ENCODE results near the gene ATP11B.

Gene ATP11B

GRCh38 chr3:182906036-182906435 is 112.7 kb downstream of the ATP11B start:
- TF ChIP-seq CTCF (IDR thresholded peaks at IDR 0.05; ENCODE audit: control insufficient read depth, insufficient read depth, low read depth, low read length, missing control alignments): no peak
- no peak overlapping the region for H3K4me3 ChIP-seq (ENCODE audit: control insufficient read depth, low read depth, low read length)
- DNase-seq (ENCODE audit: low read depth): no peak

DNA sequence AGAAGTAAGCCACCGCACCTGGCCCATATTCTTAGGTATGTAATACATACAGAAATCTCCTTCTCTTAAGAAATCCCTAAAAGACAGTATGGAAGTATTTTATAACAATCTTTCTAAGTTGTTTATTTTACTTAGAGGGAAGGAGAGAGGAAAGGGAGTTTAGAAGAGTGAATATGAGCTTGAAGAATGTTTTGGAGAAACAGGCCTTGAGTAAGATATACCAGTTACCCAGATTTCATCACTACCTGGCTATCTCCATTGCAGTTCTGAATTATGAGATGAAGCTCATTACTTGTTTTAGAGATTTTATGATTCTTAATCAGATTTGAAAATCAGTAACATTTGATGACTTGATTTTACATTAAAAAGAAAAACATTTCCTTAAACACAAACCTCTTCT is 115.2 kb downstream of the ATP11B start:
- no peak for TF ChIP-seq CTCF (IDR thresholded peaks at IDR 0.05; ENCODE audit: control insufficient read depth, insufficient read depth, low read depth, low read length, missing control alignments)
- DNase-seq (ENCODE audit: low read depth): no peak
- H3K4me3 ChIP-seq (ENCODE audit: control insufficient read depth, low read depth, low read length): no peak overlapping the region

GRCh38 chr3:182909318-182910040 is 116.2 kb downstream of the ATP11B start:
- no peak overlapping the region for H3K4me3 ChIP-seq (ENCODE audit: control insufficient read depth, low read depth, low read length)
- peak; percentile 44 for TF ChIP-seq CTCF (IDR thresholded peaks at IDR 0.05; ENCODE audit: control insufficient read depth, insufficient read depth, low read depth, low read length, missing control alignments)
- DNase-seq (ENCODE audit: low read depth): no peak

GRCh38 chr3:182910936-182911781 is 117.9 kb downstream of the ATP11B start:
- TF ChIP-seq CTCF (IDR thresholded peaks at IDR 0.05; ENCODE audit: control insufficient read depth, insufficient read depth, low read depth, low read length, missing control alignments): no peak
- DNase-seq (ENCODE audit: low read depth): no peak
- H3K4me3 ChIP-seq (ENCODE audit: control insufficient read depth, low read depth, low read length): no peak overlapping the region

GRCh38 chr3:182911782-182912111 is 118.4 kb downstream of the ATP11B start:
- DNase-seq (ENCODE audit: low read depth): no peak
- H3K4me3 ChIP-seq (ENCODE audit: control insufficient read depth, low read depth, low read length): no peak overlapping the region
- TF ChIP-seq CTCF (IDR thresholded peaks at IDR 0.05; ENCODE audit: control insufficient read depth, insufficient read depth, low read depth, low read length, missing control alignments): no peak

GRCh38 chr3:182912474-182912873 is 119.2 kb downstream of the ATP11B start:
- no peak for DNase-seq (ENCODE audit: low read depth)
- no peak overlapping the region for H3K4me3 ChIP-seq (ENCODE audit: control insufficient read depth, low read depth, low read length)

More at GRCh38 chr3:182912474-182912873, 119.2 kb downstream of the ATP11B start:
- no peak for TF ChIP-seq CTCF (IDR thresholded peaks at IDR 0.05; ENCODE audit: control insufficient read depth, insufficient read depth, low read depth, low read length, missing control alignments)

Data from AG09309 (cell line).